ENCODE measurements around the gene PNKD. TPM values are rescaled to one million over a fixed set of nuclear protein-coding genes. Genes with fewer than 3 reads are reported as not detected.

The PNKD gene
- total RNA-seq, 1 experiment from 2014 or later = 58.1 TPM

DNA sequence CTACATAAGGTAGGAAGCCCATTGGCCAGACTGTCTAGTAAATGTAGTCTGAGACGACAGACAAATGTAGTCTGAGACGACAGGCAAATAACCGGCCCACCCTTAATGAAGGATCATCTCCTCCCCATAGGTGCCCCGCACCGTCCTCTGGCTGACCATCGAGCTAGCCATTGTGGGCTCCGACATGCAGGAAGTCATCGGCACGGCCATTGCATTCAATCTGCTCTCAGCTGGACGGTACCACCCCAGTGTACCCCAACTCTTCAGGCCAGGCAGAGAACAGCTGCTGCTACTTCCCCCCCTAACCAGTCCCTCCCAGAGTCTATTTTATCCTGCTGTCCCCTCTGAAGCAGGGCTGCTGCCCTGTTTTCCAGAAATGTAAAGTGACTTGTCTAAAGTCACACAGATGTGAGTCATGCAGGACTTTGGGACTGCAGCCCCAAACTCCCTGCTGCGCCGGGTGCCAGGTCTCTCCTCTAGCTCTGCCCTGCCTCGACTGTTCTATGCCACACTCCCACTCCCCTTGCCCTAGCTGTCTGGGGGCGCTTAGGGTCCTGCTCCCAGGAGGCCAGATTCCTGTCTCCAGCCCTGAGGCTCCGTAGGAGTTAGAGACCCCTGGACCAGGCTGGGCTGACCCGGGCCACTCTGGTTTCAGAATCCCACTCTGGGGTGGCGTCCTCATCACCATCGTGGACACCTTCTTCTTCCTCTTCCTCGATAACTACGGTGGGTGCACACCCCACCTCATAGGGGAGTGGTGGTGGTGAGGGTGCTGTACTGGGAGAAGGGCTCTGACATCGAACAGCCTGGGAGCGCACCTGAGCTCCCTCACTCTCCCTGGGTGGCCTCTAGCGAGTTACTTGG is 116.4 kb downstream of the PNKD start:
- H3K9me3 ChIP-seq (ENCODE audit: control insufficient read depth in 1 of 2, insufficient read depth in 1 of 2, low read depth in 1 of 2, low read length in 2 of 2) = no peaks in the 10 kb centered on the region
- H3K27me3 ChIP-seq (ENCODE audit: insufficient read depth, low read length) = no peaks in the 10 kb centered on the region
- H4K20me1 ChIP-seq (ENCODE audit: insufficient read depth) = no peaks in the 10 kb centered on the region
- ChIA-PET CTCF (no interaction called here), POLR2A (no interaction called here), RAD21 (ENCODE audit: low non-redundant PET in 1 of 2, low total read pairs in 2 of 2, uncharacterized antibody in 2 of 2, unreplicated experiment in 2 of 2) (no interaction called here)
- H3K9me2 ChIP-seq (ENCODE audit: insufficient read depth) = no peaks in the 10 kb centered on the region
- no peak overlapping the region for H3K4me3 ChIP-seq (replicated peaks in 1 of 2; ENCODE audit: low read depth in 1 of 2, low read length in 2 of 2)
- BruUV-seq (replicated peaks) = no TSS peak
- peaks cover 0 to 8% of the 10 kb centered on the region in 2 experiments; a peak in 2 of 4 replicates for H3K4me1 ChIP-seq (ENCODE audit: control insufficient read depth in 1 of 2, insufficient read depth in 2 of 2, low read length in 2 of 2)
- intact Hi-C loops (cut with micrococcal nuclease) = no loop called here
- no peak overlapping the region for H3K9ac ChIP-seq (ENCODE audit: low read length)
- DNase-seq (ENCODE audit: low read depth, low spot score) (no peak), ATAC-seq (no peak)
- TF ChIP-seq JUND (IDR thresholded peaks at IDR 0.05) (no peak), CTCF (IDR thresholded peaks at IDR 0.05 in 2 of 3, conservative IDR thresholded peaks at IDR 0.05 in 1 of 3; ENCODE audit: borderline replicate concordance in 1 of 3, insufficient read depth in 1 of 3, low read depth in 2 of 3, low read length in 2 of 3) (no peak), POLR2AphosphoS5 (IDR thresholded peaks at IDR 0.05; ENCODE audit: low read depth, low read length) (no peak), EZH2 (IDR thresholded peaks at IDR 0.05) (no peak), SRF (IDR thresholded peaks at IDR 0.05; ENCODE audit: low read depth) (no peak), EZH2phosphoT487 (IDR thresholded peaks at IDR 0.05; ENCODE audit: borderline replicate concordance) (no peak), POLR2A (IDR thresholded peaks at IDR 0.05; ENCODE audit: borderline replicate concordance, extremely low read depth, insufficient read depth, insufficient read length) (no peak), CBX3 (IDR thresholded peaks at IDR 0.05; ENCODE audit: low read depth) (no peak), SP1 (IDR thresholded peaks at IDR 0.05; ENCODE audit: low read depth) (no peak), RAD21 (IDR thresholded peaks at IDR 0.05; ENCODE audit: low read depth) (no peak), CEBPB (IDR thresholded peaks at IDR 0.05; ENCODE audit: low read depth) (no peak), ATF3 (IDR thresholded peaks at IDR 0.05) (no peak), FOSL1 (IDR thresholded peaks at IDR 0.05; ENCODE audit: low read depth) (no peak), ZNF274 (IDR thresholded peaks at IDR 0.05; ENCODE audit: low read depth, low read length) (no peak)
- TF ChIP-seq, protein P1, sequence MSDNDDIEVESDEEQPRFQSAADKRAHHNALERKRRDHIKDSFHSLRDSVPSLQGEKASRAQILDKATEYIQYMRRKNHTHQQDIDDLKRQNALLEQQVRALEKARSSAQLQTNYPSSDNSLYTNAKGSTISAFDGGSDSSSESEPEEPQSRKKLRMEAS (IDR thresholded peaks at IDR 0.05) = no peak
- H3K36me3 ChIP-seq (ENCODE audit: control insufficient read depth in 1 of 2, insufficient read depth in 2 of 2, low read length in 2 of 2) = no peaks in the 10 kb centered on the region
- no peak overlapping the region for H3K4me2 ChIP-seq (ENCODE audit: low read length)
- H3K27ac ChIP-seq (ENCODE audit: low read depth, low read length) = no peak overlapping the region
- no peaks in the 10 kb centered on the region for H3K79me2 ChIP-seq (ENCODE audit: insufficient read depth, low read length)
- no peak overlapping the region for H2AFZ ChIP-seq (ENCODE audit: low read depth, low read length, poor library complexity, severe bottlenecking)
